ENCODE measurements around the gene C18orf63. TPM values are rescaled to one million over a fixed set of nuclear protein-coding genes. Genes with fewer than 3 reads are reported as not detected.
"Not testable (repeated sequence)": the region's sequence is repeated elsewhere in the genome, so short reads cannot be mapped to it uniquely, and the experiment has no call there.

C18orf63 gene
- polyA plus RNA-seq (ENCODE audit: insufficient read length) = 0.55 TPM
- long read RNA-seq, donor 1 = 0 reads
- long read RNA-seq, donor 2 = 0 reads
- long read RNA-seq, donor 3 = 0 reads
- long read RNA-seq, donor 4 = 0 reads
- long read RNA-seq, donor 5 = 0 reads
- long read RNA-seq, donor 6 = 0 reads
- long read RNA-seq, donor 7 = 0 reads
- long read RNA-seq, donor 8 = 0 reads

GRCh38 chr18:74315464-74316256 is at the start of gene C18orf63:
C18orf63 (plus strand) TSS chr18:74315839; CDS start chr18:74317866, 2,027 bp downstream.
- DNase-seq = no peak

DNA sequence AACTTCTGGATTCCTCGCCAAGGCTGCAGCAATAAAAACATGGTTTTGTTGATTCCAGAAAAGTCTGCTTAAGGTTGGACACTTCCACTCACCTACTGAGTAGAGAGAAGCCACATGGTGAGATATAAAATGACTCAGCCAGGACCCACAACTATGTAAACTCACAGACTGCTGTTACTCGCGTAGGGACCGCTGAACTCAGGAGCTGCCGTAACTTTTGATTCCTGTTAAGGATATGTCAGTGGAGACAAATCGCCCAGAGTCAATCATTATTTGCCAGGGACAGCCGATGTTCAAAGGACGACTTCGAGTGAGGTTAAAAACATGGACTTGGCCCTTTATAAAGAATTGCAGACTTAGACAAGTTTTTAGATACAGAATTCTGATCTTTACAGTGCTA is 49.5 kb upstream of the C18orf63 start:
- no peak for DNase-seq

GRCh38 chr18:74268175-74268574 is 47.5 kb upstream of the C18orf63 start:
- no peak for DNase-seq

GRCh38 chr18:74268933-74269620 is 46.6 kb upstream of the C18orf63 start:
- no peak for DNase-seq

- DNase-seq = no peak
These were observed 44.0 kb upstream of the C18orf63 start for GRCh38 chr18:74271635-74272034.

- no peak for DNase-seq
These were observed 42.2 kb upstream of the C18orf63 start for GRCh38 chr18:74273394-74273793.

DNA sequence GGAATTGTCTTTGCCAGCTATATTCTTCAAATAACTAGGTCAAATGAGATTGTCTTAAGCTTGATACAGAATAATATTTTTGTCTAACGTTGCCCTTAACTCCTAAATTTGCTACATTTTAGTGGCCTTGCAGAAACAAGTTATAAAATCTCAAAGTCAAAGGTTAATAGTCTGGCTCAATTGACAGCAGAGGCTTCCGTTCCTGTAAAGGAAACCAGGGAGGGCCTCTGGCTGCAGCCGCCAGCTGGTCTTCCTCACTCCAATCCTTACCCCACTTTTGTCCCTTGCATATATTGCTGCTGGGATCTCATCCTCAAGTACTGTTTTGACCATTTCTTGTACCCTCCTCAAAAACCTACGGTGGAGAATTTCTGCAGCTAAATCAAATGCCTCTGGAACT is 40.9 kb upstream of the C18orf63 start:
- no peak for DNase-seq

DNA sequence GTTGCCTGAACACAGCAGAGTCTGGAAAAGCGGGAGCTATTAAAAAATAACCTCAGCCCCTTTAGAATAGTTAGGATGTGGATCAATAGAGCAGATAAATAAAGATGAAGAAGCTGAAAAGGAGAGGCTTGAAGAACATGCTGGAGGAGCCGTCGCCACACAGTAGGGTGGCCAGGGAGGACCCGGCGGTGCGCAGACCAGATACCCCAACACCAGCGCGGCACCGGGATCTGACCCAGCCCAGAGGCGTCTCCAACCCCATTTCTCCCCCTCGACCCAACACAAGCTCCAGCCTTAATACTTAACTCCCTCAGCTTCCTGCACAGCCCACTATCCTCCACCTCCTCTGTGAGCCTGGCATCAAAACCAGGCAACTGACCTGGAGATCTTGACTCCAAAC is 39.9 kb upstream of the C18orf63 start:
- DNase-seq = no peak

DNA sequence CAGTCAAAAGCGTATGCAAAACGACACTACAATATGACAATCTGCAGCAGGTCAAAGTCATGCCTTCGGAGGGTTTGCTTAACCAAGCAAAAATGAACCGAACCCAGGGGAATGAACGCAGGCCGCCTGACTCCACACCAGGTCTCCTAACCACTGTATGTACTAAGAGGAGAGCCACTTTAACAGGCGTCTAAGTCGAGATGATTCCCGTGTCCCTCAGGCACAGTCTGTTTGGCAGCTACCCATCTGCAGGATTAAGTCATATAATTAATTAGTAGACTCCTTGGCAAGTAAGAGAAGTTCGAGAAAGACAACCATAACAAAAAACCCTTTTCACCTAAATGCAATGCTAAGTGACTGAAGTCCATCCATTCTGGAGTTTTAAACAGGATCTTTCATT is 39.0 kb upstream of the C18orf63 start:
- no peak for DNase-seq

GRCh38 chr18:74277296-74277695 is 38.3 kb upstream of the C18orf63 start:
- DNase-seq = no peak

DNA sequence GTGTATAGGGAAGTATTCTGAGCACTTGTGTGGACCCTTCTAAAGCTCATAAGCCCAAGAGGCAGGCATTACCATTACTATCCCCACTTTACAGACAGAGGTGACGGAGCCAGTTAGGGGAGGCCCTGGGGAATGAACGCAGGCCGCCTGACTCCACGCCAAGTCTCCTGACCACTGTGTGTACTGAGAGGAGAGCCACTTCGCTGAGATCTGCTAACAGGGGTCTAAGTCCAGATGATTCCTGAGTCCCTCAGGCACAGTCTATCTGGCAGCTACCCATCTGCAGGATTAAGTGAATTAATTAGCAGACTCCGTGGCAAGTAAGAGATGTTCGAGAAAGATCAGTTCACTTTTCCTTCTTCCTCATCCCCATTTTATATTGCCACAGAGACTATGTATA is 37.6 kb upstream of the C18orf63 start:
- no peak for DNase-seq

GRCh38 chr18:74278983-74279382 is 36.7 kb upstream of the C18orf63 start:
- no peak for DNase-seq

GRCh38 chr18:74281011-74281979 is 34.3 kb upstream of the C18orf63 start:
- no peak for DNase-seq

DNA sequence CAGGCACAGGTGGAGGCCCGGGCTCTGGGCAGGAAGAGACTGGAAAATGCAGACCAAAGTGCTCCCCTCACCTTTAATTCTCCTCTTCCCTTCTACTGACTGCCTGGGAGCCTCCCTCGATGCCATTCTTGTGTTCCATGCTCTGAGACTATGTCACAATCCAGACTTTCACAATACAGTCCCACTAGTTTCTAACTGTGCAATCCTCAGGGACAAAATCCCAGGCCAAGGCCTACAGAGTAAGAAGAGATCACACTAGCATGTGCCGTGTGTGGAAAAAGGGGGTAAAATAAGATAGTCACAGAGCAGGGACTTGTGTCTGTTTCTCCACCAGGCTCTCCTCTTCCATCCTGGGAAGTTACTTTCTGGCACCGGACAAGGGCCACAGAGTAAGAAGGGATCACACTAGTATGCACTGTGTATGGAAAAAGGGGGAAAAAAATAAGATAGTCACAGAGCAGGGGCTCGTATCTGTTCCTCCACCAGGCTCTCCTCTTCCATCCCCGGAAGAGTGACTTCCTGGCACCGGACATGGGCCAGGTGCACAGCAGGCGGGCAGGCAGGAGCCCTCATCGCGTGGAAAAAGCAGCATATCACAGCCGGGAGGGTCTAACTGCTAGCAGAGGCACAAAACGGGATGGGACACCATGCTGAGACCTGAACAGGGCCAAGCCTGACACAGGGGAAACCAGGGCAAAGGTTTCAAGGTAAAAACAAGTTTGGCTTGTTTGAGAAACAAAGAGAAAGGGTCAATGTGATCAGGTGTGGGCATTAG is 33.5 kb upstream of the C18orf63 start:
- DNase-seq = no peak

- DNase-seq = no peak
These were observed 32.7 kb upstream of the C18orf63 start for GRCh38 chr18:74282755-74283554.

GRCh38 chr18:74283646-74284045 is 32.0 kb upstream of the C18orf63 start:
- DNase-seq = no peak

DNA sequence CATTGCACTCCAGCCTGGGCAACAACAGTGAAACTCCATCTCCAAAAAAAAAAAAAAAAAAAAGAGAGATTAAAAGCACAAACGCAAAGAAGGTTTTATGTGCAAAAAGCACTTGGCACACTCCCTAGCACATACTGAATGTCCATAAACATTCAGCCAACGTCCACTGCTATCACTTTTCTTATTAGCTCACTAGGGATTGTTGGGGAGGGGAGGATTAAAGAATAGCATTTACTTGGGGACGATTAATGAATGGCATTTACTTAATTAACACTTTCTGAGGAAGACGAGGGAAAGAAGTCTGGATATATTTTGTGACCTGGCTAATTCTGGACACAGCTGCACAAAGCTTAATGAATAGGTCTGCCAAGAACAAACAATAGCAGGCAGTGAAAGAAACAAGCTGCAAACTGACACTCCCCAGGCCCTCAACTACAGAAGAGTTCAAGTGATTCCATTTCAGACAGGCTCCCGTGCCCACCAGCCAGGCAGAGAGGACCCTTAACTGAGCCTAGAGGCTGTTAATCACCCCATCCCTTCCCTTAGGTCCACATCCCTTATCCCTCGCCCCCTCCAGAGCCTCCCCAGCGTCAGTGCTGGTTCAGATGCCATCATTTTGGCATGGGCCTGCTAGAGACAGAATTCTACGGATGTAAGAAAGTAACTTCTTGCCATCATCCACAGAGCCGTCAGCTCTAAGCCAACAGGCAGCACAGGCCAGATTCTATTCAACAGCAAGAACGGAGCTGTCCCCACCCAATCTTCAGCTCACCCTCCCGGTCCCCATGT is 31.3 kb upstream of the C18orf63 start:
- no peak for DNase-seq

DNA sequence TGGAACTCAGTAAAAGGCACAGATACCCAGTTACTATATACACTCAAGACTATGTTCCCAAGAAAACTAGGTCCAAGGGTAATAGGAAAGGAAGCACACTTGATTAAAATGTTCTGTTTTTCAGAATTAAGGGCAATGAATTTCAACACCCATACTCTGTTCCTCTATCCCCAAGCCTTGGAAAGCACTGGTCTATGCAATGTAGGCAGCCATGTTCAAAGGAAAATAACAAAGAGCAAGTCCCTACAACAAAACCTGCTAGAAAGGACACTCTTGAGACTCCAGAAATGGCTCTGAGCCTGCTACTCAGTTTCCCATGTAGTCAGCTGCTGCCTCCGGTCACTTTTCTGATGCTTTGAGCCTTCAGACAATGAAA is 30.7 kb upstream of the C18orf63 start:
- no peak for DNase-seq

DNA sequence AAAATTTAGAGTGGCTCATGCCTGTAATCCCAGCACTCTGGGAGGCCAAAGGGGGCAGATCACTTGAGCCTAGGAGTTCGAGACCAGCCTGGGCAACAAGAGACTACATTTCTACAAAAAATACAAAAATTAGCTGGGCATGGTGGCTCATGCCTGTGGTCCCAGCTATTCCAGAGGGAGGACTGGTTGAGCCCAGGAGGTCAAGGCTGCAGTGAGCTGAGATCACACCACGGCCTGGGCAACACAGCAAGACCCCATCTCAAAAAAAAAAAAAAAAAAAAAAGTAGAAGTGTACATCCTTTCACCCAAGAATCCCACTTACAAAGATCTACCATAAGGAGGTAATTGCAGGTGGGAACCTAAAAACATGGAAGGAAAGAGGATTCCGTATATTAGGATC is 30.1 kb upstream of the C18orf63 start:
- DNase-seq = not testable (repeated sequence)
